ENCODE data around the gene VPS8. TPM values are rescaled to one million over a fixed set of nuclear protein-coding genes. Genes with fewer than 3 reads are reported as not detected.

VPS8 gene
- total RNA-seq, 1 donor from 2014 or later: 59.4 TPM

GRCh38 chr3:185079625-185080024 lies 267.7 kb downstream of the VPS8 start:
- no peaks in the 10 kb centered on the region for H3K27me3 Mint-ChIP-seq
- no peaks in the 10 kb centered on the region for H3K4me1 Mint-ChIP-seq (ENCODE audit: unreplicated experiment)
- no peak for DNase-seq (ENCODE audit: extremely low spot score, unreplicated experiment)
- no peaks in the 10 kb centered on the region for H3K36me3 Mint-ChIP-seq
- TF ChIP-seq CTCF (conservative IDR thresholded peaks at IDR 0.05): no peak
- no peaks in the 10 kb centered on the region for H3K9me3 Mint-ChIP-seq
- no peak overlapping the region for H3K27ac Mint-ChIP-seq
- no peak overlapping the region for H3K4me3 Mint-ChIP-seq

DNA sequence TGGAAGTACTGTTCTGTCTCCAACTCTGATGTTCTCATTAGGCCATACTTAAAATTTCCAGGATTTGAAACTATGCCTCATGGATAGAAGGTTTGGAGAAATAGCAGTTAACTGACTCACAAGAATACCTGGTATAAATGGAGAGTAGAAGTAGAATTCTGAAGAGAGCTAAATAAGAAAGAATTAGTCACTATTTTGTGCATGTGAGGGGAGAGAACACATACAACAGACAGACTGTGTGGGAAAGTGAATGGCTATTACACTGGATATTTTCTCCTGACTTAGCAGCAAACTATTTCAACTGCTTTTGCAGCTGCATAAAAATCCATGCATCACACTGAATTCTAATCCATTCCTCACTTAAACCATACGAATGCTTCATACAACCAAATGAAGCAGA lies 269.6 kb downstream of the VPS8 start:
- H3K4me3 Mint-ChIP-seq: no peak overlapping the region
- DNase-seq (ENCODE audit: extremely low spot score, unreplicated experiment): no peak
- H3K36me3 Mint-ChIP-seq: no peaks in the 10 kb centered on the region

GRCh38 chr3:185082149-185082548 lies 270.2 kb downstream of the VPS8 start:
- Mint-ChIP-seq H3K27me3 (peaks cover 7% of the 10 kb centered on the region), H3K9me3 (no peaks in the 10 kb centered on the region), H3K4me3 (no peak overlapping the region), H3K27ac (no peak overlapping the region), H3K36me3 (no peaks in the 10 kb centered on the region), H3K4me1 (ENCODE audit: unreplicated experiment) (no peaks in the 10 kb centered on the region)
- no peak for TF ChIP-seq CTCF (conservative IDR thresholded peaks at IDR 0.05)
- no peak for DNase-seq (ENCODE audit: extremely low spot score, unreplicated experiment)

More for the DNA sequence above, 269.6 kb downstream of the VPS8 start:
- TF ChIP-seq CTCF (conservative IDR thresholded peaks at IDR 0.05): no peak
- no peak overlapping the region for H3K27ac Mint-ChIP-seq
- H3K9me3 Mint-ChIP-seq: no peaks in the 10 kb centered on the region
- H3K4me1 Mint-ChIP-seq (ENCODE audit: unreplicated experiment): no peaks in the 10 kb centered on the region
- peaks cover 7% of the 10 kb centered on the region for H3K27me3 Mint-ChIP-seq

DNA sequence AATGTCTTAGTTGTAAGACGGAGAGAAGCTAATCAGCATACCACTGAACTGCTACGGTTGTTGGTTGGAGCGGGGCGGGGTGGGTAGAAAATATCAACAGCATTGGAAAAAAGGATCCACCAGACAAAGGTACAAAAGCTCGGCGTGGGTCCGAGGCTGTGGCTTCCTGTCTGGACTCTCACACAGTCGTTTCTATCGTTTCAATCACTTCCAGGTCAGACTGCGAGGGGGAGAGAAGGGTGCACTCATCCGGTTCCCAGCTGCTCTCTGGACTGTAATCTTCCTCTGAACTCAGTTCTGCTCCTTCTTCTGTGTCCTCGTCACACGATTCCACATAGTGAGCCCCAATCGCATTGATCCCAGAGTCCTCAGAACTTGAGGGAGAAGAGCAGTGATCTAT lies 270.9 kb downstream of the VPS8 start:
- H3K36me3 Mint-ChIP-seq: no peaks in the 10 kb centered on the region

GRCh38 chr3:185084402-185084801 lies 272.4 kb downstream of the VPS8 start:
- H3K27me3 Mint-ChIP-seq: peaks cover 7% of the 10 kb centered on the region
- no peaks in the 10 kb centered on the region for H3K4me1 Mint-ChIP-seq (ENCODE audit: unreplicated experiment)
- no peaks in the 10 kb centered on the region for H3K36me3 Mint-ChIP-seq
- DNase-seq (ENCODE audit: extremely low spot score, unreplicated experiment): no peak
- H3K4me3 Mint-ChIP-seq: no peak overlapping the region
- H3K9me3 Mint-ChIP-seq: no peaks in the 10 kb centered on the region
- no peak overlapping the region for H3K27ac Mint-ChIP-seq
- no peak for TF ChIP-seq CTCF (conservative IDR thresholded peaks at IDR 0.05)

More for the DNA sequence above, 270.9 kb downstream of the VPS8 start:
- TF ChIP-seq CTCF (conservative IDR thresholded peaks at IDR 0.05): no peak
- H3K27ac Mint-ChIP-seq: no peak overlapping the region
- H3K4me1 Mint-ChIP-seq (ENCODE audit: unreplicated experiment): no peaks in the 10 kb centered on the region
- H3K9me3 Mint-ChIP-seq: no peaks in the 10 kb centered on the region
- peaks cover 7% of the 10 kb centered on the region for H3K27me3 Mint-ChIP-seq
- no peak for DNase-seq (ENCODE audit: extremely low spot score, unreplicated experiment)
- H3K4me3 Mint-ChIP-seq: no peak overlapping the region

DNA sequence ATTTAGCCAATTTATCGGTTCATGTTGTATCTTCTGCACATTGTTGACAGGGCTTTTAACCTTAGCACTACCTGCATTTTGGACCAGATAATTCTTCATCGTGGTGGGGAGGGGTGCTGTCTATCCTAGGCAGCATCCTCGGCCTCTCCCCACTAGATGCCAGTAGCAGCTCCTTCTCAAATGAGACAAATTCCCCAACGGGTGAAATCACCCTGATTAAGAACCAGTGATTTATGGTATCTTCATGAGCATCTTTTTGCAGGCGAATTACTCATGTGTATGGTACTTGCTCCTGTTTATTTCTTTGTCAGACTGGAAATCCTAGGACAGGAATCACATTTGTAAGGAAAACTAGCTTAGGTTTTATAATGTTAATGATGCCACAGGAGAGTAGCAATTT lies 272.9 kb downstream of the VPS8 start:
- Mint-ChIP-seq H3K4me3 (no peak overlapping the region), H3K27ac (no peak overlapping the region), H3K36me3 (no peaks in the 10 kb centered on the region), H3K4me1 (ENCODE audit: unreplicated experiment) (peaks cover 2% of the 10 kb centered on the region), H3K9me3 (no peaks in the 10 kb centered on the region), H3K27me3 (peaks cover 7% of the 10 kb centered on the region)
- no peak for TF ChIP-seq CTCF (conservative IDR thresholded peaks at IDR 0.05)
- no peak for DNase-seq (ENCODE audit: extremely low spot score, unreplicated experiment)
